IPS DF 6.9 (cell line): ENCODE data around the gene ALPI.
"Not testable (repeated sequence)": the region's sequence is repeated elsewhere in the genome, so short reads cannot be mapped to it uniquely, and the experiment has no call there.

ENCODE experiments used
- DNase-seq: peaks from one replicate; pipeline ENCODE4 v3.0.0-alpha.2; 2013; ENCODE audit warnings: low read depth, low spot score
- H3K27ac ChIP-seq: one replicate; pipeline ENCODE4 v1.5.1; 2013; ENCODE audit warnings: low read length, control low read depth
- H3K27me3 ChIP-seq: 2 replicates; pipeline ENCODE4 v1.6.1; 2013; ENCODE audit warnings: mild to moderate bottlenecking, low read length; ENCODE audit not compliant: control insufficient read depth, insufficient read depth
- H3K36me3 ChIP-seq: 2 replicates; pipeline ENCODE4 v1.6.1; 2013; ENCODE audit warnings: low read length; ENCODE audit not compliant: control insufficient read depth, insufficient read depth
- H3K4me1 ChIP-seq: 2 replicates; pipeline ENCODE4 v1.6.1; 2013; ENCODE audit warnings: low read length; ENCODE audit not compliant: control insufficient read depth, insufficient read depth
- H3K4me3 ChIP-seq: 2 replicates; pipeline ENCODE4 v1.5.1; 2013; ENCODE audit warnings: mild to moderate bottlenecking, low read length
- H3K9me3 ChIP-seq: 2 replicates; pipeline ENCODE4 v1.6.1; 2013; ENCODE audit warnings: low read length, inconsistent platforms; ENCODE audit not compliant: control insufficient read depth, insufficient read depth
- WGBS: extraction: QIAGEN DNeasy Blood & Tissue Kit; methylation state at CpG from one replicate; pipeline ENCODE4 v1.1.7; 2013; ENCODE audit warnings: mixed read lengths, missing lambda C conversion rate; ENCODE audit not compliant: insufficient read length, insufficient coverage; 5-methylcytosine and 5-hydroxymethylcytosine counted together

The ALPI gene

DNA sequence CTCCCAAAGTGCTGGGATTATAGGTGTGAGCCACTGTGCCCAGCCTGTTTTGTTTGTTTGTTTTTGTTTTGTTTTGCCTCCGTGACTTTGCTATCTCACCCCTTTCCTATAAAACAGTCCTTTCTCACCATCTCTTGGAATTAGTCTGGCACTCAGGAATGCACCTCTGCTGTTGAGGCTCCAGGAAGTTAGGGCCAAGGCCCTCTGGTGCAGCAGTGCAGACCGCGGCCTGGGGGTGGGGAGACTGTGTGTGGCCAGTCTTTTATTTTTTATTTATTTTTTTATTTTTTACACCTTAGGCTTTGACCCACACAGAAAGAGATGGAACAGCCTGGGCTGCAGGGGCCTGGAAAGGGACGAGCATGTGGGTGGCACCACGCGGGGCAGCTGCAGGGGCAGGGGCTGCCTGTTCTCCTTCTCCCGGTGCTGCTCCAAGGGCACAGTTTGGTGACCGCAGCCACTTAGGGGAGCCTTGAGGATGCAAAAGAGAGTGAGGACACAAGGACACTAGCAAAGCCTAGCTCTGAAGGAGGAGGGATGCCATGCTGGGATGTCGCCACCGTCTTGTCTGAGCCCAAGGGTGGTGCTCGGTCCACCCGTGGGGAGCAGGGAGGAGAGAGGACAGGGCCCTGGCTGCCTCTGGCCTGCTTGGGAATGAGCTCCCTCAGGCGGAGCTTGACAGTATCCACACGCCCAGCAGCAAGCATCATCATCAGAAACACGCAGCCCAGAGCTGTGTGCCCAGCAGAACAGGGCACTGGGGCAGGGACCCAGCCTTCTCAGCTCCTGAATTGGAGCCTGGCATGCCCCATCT is 19.4 kb upstream of the ALPI start:
- H3K4me1 ChIP-seq: peaks cover 5% of the 10 kb centered on the region; the same call in 1 of the 2 replicates
- H3K4me3 ChIP-seq: no peak overlapping the region
- no peak for DNase-seq
- no peaks in the 10 kb centered on the region for H3K36me3 ChIP-seq
- H3K9me3 ChIP-seq: no peaks in the 10 kb centered on the region
- no CpG with 5 or more reads among the region's 15 CpGs for WGBS
- H3K27ac ChIP-seq: no peak overlapping the region
- H3K27me3 ChIP-seq: no peaks in the 10 kb centered on the region

DNA sequence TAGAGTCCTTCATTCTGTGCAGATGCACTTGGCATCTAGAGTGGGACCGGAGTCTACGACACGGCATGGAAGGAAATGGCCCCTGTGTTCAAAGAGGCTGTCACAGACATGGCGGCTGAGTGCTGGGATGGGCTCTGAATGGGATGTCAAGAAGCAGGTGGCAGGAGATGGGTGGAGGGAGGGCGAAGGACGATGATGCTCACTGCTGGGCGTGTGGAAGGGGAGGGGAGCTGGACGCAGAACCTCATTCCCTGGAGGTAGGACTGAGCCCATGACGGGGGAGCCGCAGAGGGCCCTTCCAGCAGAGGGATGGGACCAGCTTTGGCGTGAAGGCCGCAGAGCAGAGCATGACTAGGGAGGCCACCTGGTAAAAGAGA is 18.8 kb upstream of the ALPI start:
- Histone ChIP-seq H3K27ac (no peak overlapping the region), H3K36me3 (no peaks in the 10 kb centered on the region), H3K9me3 (no peaks in the 10 kb centered on the region), H3K4me1 (peaks cover 5% of the 10 kb centered on the region; the same call in 1 of the 2 replicates), H3K4me3 (no peak overlapping the region), H3K27me3 (no peaks in the 10 kb centered on the region)
- no CpG with 5 or more reads among the region's 12 CpGs for WGBS
- no peak for DNase-seq

DNA sequence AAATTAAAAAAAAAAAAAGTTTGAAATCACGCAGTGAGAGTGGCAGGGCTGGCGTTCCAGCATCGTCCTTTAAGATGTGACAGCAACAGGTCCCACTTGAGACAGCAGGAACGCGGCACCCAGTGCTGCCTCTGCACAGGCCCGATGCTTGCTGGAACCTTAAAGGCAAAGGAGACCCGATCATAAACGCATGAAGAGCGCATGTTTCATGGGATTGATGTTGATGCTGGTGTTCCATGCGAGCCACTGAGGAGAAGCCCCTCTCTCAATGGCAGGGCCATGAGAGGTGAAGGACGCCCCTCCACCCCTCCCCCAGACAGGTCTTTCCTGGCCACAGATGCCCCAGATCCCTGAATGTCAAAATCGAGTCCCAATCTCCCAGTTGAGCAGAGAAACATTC is 17.9 kb upstream of the ALPI start:
- WGBS: no CpG with 5 or more reads among the region's 12 CpGs
- no peak for DNase-seq
- H3K27ac ChIP-seq: no peak overlapping the region

DNA sequence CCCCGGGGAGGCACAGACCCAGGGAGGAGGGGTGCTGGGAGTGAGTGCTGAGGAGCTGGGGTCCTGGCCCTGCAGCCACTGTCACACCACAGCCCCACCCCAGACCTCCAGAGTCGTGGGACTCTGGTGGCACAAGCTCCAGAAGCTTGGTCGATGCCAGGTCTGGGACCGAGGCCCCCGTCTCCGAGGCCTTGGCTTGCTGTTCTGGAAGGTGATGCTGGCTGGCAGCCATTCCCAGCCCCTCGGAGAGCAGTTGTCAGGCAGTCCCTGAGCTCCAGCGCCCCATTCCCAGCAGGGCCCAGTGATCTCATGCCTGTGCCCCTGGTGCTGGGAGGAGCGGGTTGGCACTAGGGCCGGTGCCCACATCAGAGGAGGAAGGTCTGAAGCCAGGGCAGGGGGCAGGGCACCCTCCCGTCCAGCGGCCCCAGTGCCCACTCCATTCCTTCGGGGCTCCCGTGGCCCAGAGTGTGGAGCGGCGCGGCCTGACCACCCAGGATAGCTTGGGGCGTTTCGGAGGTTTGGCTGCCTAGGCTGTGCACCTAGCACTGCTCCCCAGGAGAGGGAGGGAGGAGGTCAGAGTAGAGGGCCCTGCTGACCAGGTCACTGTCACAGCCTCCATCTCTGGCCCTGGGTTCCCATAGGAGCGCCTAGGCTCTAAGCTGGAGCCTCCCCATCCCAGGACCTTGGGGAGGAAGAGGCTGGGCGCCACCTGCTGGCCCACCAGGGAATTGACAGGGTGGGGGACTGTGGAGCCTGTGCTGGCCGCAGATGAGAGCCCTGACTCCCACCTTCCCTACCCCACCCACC is 16.8 kb upstream of the ALPI start:
- Histone ChIP-seq H3K4me1 (0 out of 2 replicates have a peak, but pooled peaks cover 1% of the 10 kb centered on the region), H3K4me3 (no peak overlapping the region), H3K9me3 (no peaks in the 10 kb centered on the region), H3K27me3 (no peaks in the 10 kb centered on the region), H3K27ac (no peak overlapping the region), H3K36me3 (no peaks in the 10 kb centered on the region)
- WGBS: no CpG with 5 or more reads among the region's 22 CpGs
- no peak for DNase-seq

More for the DNA sequence above, 17.9 kb upstream of the ALPI start:
- H3K36me3 ChIP-seq: no peaks in the 10 kb centered on the region
- H3K4me3 ChIP-seq: no peak overlapping the region
- H3K9me3 ChIP-seq: no peaks in the 10 kb centered on the region
- H3K4me1 ChIP-seq: 0 out of 2 replicates have a peak, but pooled peaks cover 1% of the 10 kb centered on the region
- no peaks in the 10 kb centered on the region for H3K27me3 ChIP-seq

DNA sequence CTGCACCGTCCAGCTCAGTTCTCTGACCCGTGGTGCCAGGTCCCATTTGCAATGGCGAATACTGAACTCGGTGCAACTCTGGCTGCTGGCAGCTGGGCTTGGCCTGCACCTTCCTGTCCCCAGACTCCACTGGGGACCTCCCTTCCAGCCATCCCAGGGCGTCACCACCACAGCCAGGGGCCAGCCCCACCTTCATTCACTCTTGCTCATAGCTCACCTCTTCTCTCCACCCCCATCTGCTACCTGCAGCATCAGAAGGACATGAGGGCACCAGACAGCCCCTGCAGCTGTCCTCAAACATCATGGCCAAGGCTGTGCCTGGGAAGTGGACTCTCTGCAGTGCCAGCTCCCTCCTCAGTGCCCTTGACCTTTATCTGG is 16.2 kb upstream of the ALPI start:
- Histone ChIP-seq H3K27ac (no peak overlapping the region), H3K4me3 (no peak overlapping the region), H3K9me3 (no peaks in the 10 kb centered on the region), H3K36me3 (no peaks in the 10 kb centered on the region), H3K4me1 (0 out of 2 replicates have a peak, but pooled peaks cover 1% of the 10 kb centered on the region), H3K27me3 (no peaks in the 10 kb centered on the region)
- WGBS: no CpG with 5 or more reads among the region's 5 CpGs
- DNase-seq: no peak

DNA sequence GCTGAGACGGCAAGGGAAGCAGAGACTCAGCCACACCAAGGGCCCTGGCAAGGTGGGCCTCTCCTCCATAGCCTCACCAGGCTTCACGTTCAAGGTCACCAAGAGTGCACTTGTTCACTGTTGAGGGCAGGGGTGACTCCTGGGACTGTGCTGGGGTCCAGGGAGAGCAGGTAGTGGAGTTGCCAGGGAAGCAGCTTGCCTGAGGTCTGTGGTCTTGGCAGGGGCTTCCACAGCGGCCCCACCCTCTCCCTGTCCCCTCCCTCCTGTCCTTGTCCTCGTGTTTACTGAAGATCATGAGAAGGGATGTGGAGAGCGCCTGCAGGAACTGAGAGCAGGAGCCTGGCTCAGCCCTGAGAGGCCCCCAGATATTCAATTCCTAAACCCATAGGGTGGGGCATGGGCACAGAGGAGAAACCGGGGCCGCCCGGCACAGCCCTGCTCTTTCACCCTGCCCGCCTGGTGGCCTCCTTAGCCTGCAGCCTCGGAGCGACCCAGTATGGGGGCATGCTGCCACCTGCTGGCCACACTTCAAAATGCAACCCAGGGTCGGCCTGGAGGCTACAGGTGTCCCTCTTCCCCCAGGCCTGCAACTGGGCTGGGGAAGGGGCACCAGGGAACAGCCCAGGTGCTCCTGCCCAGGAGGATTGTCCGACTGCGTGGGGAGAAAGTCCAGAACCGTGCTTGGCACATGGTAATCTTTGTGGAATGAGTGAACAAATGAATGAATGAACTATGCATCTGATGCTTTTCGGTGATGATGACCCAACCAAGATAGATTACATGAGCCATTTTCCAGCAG is 15.5 kb upstream of the ALPI start:
- not testable (repeated sequence) for H3K27ac ChIP-seq, H3K27me3 ChIP-seq, H3K4me3 ChIP-seq, H3K36me3 ChIP-seq, DNase-seq, H3K4me1 ChIP-seq, H3K9me3 ChIP-seq
- WGBS: no CpG with 5 or more reads among the region's 16 CpGs

DNA sequence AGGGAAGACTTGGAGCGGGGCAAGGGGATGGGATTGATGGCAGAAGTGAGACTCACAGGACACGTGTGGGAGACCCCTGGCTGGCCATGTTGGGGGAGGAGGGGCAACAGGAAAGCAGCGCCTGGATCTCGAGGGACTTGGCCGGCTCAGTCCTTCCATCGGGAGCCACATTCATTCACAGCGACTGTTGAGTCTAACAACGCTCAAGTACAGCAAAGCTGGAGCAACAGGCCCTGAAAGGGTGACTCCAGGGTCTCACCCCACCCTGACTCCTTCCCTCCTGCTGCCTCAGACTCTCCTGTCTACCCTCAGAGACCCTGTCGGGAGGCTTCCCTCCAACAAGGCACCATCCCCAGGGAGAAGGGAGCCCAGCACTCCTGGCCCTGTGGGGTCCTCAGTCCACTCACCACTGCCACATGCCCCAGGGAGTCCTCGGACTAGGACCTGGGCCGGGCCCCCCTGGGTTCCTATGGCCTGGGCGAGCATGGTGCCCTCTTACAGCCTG is 14.8 kb upstream of the ALPI start:
- no peaks in the 10 kb centered on the region for H3K36me3 ChIP-seq
- no CpG with 5 or more reads among the region's 12 CpGs for WGBS
- H3K9me3 ChIP-seq: no peaks in the 10 kb centered on the region
- no peak for DNase-seq
- no peak overlapping the region for H3K4me3 ChIP-seq
- 0 out of 2 replicates have a peak, but pooled peaks cover 1% of the 10 kb centered on the region for H3K4me1 ChIP-seq
- H3K27me3 ChIP-seq: no peaks in the 10 kb centered on the region
- no peak overlapping the region for H3K27ac ChIP-seq

DNA sequence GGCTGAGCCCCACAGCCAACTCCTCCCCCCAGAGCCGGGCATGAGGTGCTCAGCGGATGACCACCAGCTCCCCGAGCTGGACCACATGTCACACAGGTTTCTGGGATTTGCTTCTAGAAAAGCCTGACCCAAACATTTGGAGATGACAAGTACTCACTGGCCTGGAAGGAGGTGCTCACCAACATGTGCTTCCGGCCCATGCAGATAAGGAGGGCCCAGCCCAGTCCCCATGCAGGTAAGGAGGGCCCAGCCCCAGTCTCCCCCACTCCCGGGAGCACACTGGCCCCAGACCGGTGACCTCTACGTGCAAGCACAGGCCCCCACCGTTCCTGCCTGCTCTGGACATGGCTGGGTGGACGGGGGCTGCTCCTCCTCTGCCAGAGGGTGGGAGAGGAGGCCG is 14.0 kb upstream of the ALPI start:
- WGBS: no CpG with 5 or more reads among the region's 10 CpGs
- not testable (repeated sequence) for H3K4me3 ChIP-seq, H3K27me3 ChIP-seq, H3K27ac ChIP-seq, H3K9me3 ChIP-seq, H3K4me1 ChIP-seq, DNase-seq, H3K36me3 ChIP-seq

DNA sequence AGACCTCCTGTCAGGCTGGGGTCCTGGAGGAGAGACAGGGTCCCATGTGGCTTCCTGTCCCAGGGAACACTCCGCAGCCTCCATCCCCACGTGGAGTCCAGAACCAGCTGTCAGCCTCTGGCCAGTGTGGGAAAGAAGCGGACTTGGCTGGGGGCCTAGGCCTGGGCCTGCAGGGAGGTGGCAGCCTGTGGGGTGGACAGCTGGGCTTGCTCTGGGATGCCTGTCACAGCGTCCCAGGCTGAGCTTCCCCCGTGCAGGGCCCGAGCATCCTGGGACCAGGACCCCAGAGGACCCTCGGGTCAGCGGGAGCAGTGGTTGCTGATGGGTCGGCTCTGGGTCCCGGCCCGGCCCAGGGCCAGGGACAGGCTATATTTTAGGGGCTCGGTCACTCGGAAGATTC is 13.5 kb upstream of the ALPI start:
- not testable (repeated sequence) for DNase-seq, H3K4me1 ChIP-seq, H3K27ac ChIP-seq, H3K27me3 ChIP-seq, H3K4me3 ChIP-seq, H3K36me3 ChIP-seq, H3K9me3 ChIP-seq
- no CpG with 5 or more reads among the region's 13 CpGs for WGBS

DNA sequence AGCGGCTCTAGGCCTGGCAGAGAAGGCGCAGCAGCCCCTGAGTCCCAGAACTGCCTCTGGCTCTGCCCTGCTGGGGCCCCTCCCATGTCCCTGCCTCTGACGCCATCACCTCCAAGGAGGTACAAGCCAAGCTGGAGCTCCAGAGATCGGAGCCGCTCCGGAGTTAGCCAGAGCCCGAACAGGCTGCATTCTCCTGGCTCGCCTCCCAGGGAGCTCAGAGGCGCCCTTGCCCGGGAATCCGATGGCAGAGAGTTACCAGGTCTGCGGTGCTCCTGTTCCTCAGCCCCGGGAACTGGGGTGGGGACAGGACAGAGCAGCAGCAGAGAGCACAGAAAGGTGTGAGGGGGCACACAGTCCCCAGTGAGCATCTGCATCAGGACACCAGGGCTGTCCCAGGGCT is 12.9 kb upstream of the ALPI start:
- H3K9me3 ChIP-seq, H3K27me3 ChIP-seq, H3K4me3 ChIP-seq, DNase-seq, H3K36me3 ChIP-seq, H3K27ac ChIP-seq, H3K4me1 ChIP-seq: not testable (repeated sequence)
- no CpG with 5 or more reads among the region's 13 CpGs for WGBS
